ENCODE results near the gene IL15RA.

DNA sequence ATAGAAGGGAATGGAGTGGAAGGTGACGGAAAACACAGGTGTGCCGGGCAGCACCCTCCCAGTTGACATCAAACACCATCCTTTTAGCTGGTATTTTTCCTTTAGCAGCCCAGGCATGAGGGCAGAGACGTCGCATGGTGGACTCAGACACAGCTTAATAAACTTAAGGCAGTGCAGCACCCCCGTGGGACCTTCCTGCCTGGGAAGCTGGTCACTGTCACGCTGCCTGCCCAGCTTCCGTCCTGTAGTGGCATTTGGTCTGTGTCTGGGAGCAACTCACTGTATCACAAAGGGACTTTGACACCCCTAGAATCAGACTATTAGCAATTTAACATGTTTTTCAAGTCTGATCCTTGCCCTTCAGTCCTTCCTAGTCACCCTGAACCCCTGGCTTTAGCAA is 35.8 kb downstream of the IL15RA start:
- TF ChIP-seq EZH2 (IDR thresholded peaks at IDR 0.05; ENCODE audit: insufficient read depth, poor library complexity, severe bottlenecking) (no peak), EZH2phosphoT487 (IDR thresholded peaks at IDR 0.05; ENCODE audit: insufficient read depth, low read depth) (no peak)
